Parathyroid adenoma (tissue), 2 donors: ENCODE data around the gene TYMP.

ENCODE experiments used
- H2AFZ ChIP-seq: fragments of 300-600 bp; sonication (generic); one replicate; pipeline ENCODE4 v1.7.0; 2017; ENCODE audit warnings: antibody characterized with exemption, mild to moderate bottlenecking
- H3K27ac ChIP-seq: fragments of 300-600 bp; sonication (generic); one replicate; pipeline ENCODE4 v1.7.0; 2017
- H3K27me3 ChIP-seq: fragments of 300-600 bp; sonication (generic); one replicate; pipeline ENCODE4 v1.7.0; 2017; ENCODE audit warnings: low read length; ENCODE audit not compliant: control insufficient read depth, insufficient read depth
- H3K36me3 ChIP-seq: fragments of 300-600 bp; sonication (generic); one replicate; pipeline ENCODE4 v1.7.0; 2017; ENCODE audit warnings: low read length; ENCODE audit not compliant: control insufficient read depth, insufficient read depth
- H3K4me1 ChIP-seq: fragments of 300-600 bp; sonication (generic); one replicate; pipeline ENCODE4 v1.7.0; 2017; ENCODE audit warnings: control low read depth
- H3K4me2 ChIP-seq: fragments of 300-600 bp; sonication (generic); one replicate; pipeline ENCODE4 v1.7.0; 2017; ENCODE audit warnings: low read length
- H3K4me3 ChIP-seq: fragments of 300-600 bp; sonication (generic); one replicate; pipeline ENCODE4 v1.7.0; 2017; ENCODE audit warnings: low read depth, low read length
- H3K79me2 ChIP-seq: fragments of 300-600 bp; sonication (generic); one replicate; pipeline ENCODE4 v1.7.0; 2017; ENCODE audit warnings: control low read depth
- H3K9ac ChIP-seq: fragments of 300-600 bp; sonication (generic); one replicate; pipeline ENCODE4 v1.7.0; 2017; ENCODE audit warnings: mild to moderate bottlenecking
- H3K9me3 ChIP-seq: fragments of 300-600 bp; sonication (generic); one replicate; pipeline ENCODE4 v1.7.0; 2017; ENCODE audit warnings: low read length; ENCODE audit not compliant: control insufficient read depth
- CTCF ChIP-seq: fragments of 300-600 bp; sonication (generic); IDR thresholded peaks from one replicate; pipeline ENCODE4 v1.7.0; 2017; ENCODE audit warnings: antibody characterized with exemption, mild to moderate bottlenecking
- donor health status: primary hyperparathyroidism.

TYMP gene

GRCh38 chr22:50488006-50488677 is 41.7 kb downstream of the TYMP start:
- Histone ChIP-seq H3K9me3 (no peaks in the 10 kb centered on the region), H3K36me3 (no peaks in the 10 kb centered on the region), H3K79me2 (no peaks in the 10 kb centered on the region), H3K27me3 (no peaks in the 10 kb centered on the region), H3K4me1 (no peaks in the 10 kb centered on the region), H3K4me2 (no peak overlapping the region), H3K27ac (no peak overlapping the region), H3K9ac (no peak overlapping the region), H3K4me3 (no peak overlapping the region), H2AFZ (no peak overlapping the region)
- TF ChIP-seq CTCF = no peak

GRCh38 chr22:50487290-50488005 is 42.4 kb downstream of the TYMP start:
- Histone ChIP-seq H3K4me1 (no peaks in the 10 kb centered on the region), H3K79me2 (no peaks in the 10 kb centered on the region), H2AFZ (no peak overlapping the region), H3K27ac (no peak overlapping the region), H3K9ac (no peak overlapping the region), H3K4me2 (no peak overlapping the region), H3K9me3 (no peaks in the 10 kb centered on the region), H3K4me3 (no peak overlapping the region), H3K27me3 (no peaks in the 10 kb centered on the region), H3K36me3 (no peaks in the 10 kb centered on the region)
- no peak for TF ChIP-seq CTCF

- H3K4me1 ChIP-seq = no peaks in the 10 kb centered on the region
- no peak within 1 kb of the TSS for H3K27ac ChIP-seq
- no peak within 1 kb of the TSS for H3K4me2 ChIP-seq
- H3K36me3 ChIP-seq = no peaks in the 10 kb centered on the region
- H3K9ac ChIP-seq = no peak within 1 kb of the TSS
- H3K27me3 ChIP-seq = no peaks in the 10 kb centered on the region
- no peak within 1 kb of the TSS for H2AFZ ChIP-seq
- H3K9me3 ChIP-seq = no peaks in the 10 kb centered on the region
- TF ChIP-seq CTCF = no peak
- no peaks in the 10 kb centered on the region for H3K79me2 ChIP-seq
- no peak within 1 kb of the TSS for H3K4me3 ChIP-seq
These were observed 43.1 kb downstream of the TYMP start, which contains the start of gene MIOX for GRCh38 chr22:50486561-50487289. MIOX (plus strand) TSS chr22:50486859; CDS start chr22:50486898, 39 bp downstream.

GRCh38 chr22:50485221-50486131 is 44.3 kb downstream of the TYMP start:
- Histone ChIP-seq H3K36me3 (no peaks in the 10 kb centered on the region), H3K4me2 (no peak overlapping the region), H3K9me3 (no peaks in the 10 kb centered on the region), H3K4me1 (no peaks in the 10 kb centered on the region), H3K27me3 (no peaks in the 10 kb centered on the region), H2AFZ (no peak overlapping the region), H3K4me3 (no peak overlapping the region), H3K27ac (no peak overlapping the region), H3K9ac (no peak overlapping the region), H3K79me2 (no peaks in the 10 kb centered on the region)
- TF ChIP-seq CTCF = no peak
